ENCODE measurements around the gene B9D2.

GRCh38 chr19:41363753-41364523, at the start of gene B9D2:
- no peak for TF ChIP-seq CTCF (IDR thresholded peaks at IDR 0.05; ENCODE audit: borderline replicate concordance, extremely low read depth, low read length, poor library complexity, severe bottlenecking)
- no peak for TF ChIP-seq EZH2 (IDR thresholded peaks at IDR 0.05; ENCODE audit: borderline replicate concordance, low read depth, low read length, severe bottlenecking)
